GM12874 (cell line): ENCODE measurements around the gene WBP11.

Experiments used
- TF ChIP-seq, protein P1 (sequence below): IDR thresholded peaks from 2 replicates; pipeline ENCODE4 v1.5.1; 2011; ENCODE audit warnings: low read depth, mild to moderate bottlenecking, control low read depth, low read length, moderate library complexity; ENCODE audit not compliant: insufficient read depth

WBP11 gene

DNA sequence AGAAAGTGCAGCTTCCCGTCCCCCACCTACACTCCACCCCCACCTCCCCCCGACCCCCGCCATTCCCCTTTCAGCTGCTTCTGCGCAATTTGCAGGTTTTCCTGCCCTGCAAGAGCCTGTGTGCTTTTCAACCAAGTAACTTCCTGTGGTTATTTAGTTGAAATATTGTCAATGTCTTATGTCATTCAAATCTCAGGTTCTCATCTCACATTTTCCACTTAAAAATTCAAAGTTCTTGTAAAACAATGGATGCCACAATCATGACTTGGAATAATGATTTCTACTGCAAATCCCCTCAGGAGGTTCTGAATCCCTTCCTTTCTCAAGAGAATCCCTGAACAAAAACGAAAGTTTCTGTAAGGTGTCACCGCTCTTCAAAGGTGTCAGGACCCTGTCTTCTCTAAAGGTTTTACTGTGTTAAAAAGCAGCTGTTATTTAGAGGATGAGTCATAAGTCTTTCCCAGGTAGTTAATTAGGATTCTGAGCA, 31.6 kb downstream of the WBP11 start:
- TF ChIP-seq, protein P1, sequence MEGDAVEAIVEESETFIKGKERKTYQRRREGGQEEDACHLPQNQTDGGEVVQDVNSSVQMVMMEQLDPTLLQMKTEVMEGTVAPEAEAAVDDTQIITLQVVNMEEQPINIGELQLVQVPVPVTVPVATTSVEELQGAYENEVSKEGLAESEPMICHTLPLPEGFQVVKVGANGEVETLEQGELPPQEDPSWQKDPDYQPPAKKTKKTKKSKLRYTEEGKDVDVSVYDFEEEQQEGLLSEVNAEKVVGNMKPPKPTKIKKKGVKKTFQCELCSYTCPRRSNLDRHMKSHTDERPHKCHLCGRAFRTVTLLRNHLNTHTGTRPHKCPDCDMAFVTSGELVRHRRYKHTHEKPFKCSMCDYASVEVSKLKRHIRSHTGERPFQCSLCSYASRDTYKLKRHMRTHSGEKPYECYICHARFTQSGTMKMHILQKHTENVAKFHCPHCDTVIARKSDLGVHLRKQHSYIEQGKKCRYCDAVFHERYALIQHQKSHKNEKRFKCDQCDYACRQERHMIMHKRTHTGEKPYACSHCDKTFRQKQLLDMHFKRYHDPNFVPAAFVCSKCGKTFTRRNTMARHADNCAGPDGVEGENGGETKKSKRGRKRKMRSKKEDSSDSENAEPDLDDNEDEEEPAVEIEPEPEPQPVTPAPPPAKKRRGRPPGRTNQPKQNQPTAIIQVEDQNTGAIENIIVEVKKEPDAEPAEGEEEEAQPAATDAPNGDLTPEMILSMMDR, result no peak

GRCh38 chr12:14770496-14771461, 32.5 kb downstream of the WBP11 start:
- TF ChIP-seq, protein P1, result no peak

- TF ChIP-seq, protein P1, result peak; percentile 91
These were observed 33.2 kb downstream of the WBP11 start for GRCh38 chr12:14769969-14770495.

GRCh38 chr12:14769466-14769968, 33.8 kb downstream of the WBP11 start:
- TF ChIP-seq, protein P1, result 0 out of 2 replicates have a peak, but pooled peaks have one; percentile 5

DNA sequence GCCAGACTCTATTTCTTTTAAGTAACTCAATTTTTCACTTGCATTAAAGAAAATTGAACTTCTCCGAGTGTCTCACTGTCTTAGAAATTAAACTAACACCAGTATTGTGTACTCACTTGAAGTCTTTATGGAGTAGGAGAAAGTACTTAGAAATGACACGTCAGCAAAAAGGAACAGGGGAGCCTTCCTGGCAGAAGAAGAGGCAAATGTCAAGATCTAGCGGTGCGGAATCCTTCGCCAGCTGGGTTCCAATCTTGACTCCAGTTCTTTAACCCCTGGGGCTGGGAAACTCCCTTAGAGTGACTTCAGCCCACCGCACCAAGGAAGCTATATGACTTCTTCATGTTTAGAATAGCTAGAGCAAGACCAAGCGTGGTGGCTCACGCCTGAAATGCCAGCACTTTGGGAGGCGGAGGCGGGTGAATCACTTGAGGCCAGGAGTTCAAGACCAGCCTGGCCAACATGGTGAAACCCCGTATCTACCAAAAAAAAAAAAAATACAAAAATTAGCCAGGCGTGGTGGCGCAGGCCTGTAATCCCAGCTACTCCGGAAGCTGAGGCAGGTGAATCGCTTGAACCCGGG, 34.4 kb downstream of the WBP11 start:
- TF ChIP-seq, protein P1, result no peak

GRCh38 chr12:14767617-14768016, 35.7 kb downstream of the WBP11 start:
- TF ChIP-seq, protein P1, result no peak

- TF ChIP-seq, protein P1, result no peak
These were observed 36.5 kb downstream of the WBP11 start for GRCh38 chr12:14766649-14767215.
